ENCODE data around the gene PALLD. TPM values are rescaled to one million over a fixed set of nuclear protein-coding genes. Genes with fewer than 3 reads are reported as not detected.

PALLD gene
- total RNA-seq, 2 donors from 2014 or later, result 72.1 to 195 TPM

GRCh38 chr4:168852933-168853713 is 356.3 kb downstream of the PALLD start:
- Histone ChIP-seq H3K36me3 (peaks cover 3% of the 10 kb centered on the region), H3K4me3 (no peak overlapping the region), H3K9ac (ENCODE audit: low read depth in 2 of 2, low read length in 2 of 2) (no peak overlapping the region), H3K4me1 (no peaks in the 10 kb centered on the region), H3K27me3 (no peaks in the 10 kb centered on the region), H3K27ac (no peak overlapping the region), H3K9me3 (no peaks in the 10 kb centered on the region)
- intact Hi-C loops (cut with DNase I), result no loop called here
- DNase-seq, result no peak
- no peak for TF ChIP-seq CTCF (IDR thresholded peaks at IDR 0.05)

GRCh38 chr4:168853770-168854169 is 356.9 kb downstream of the PALLD start:
- no peak overlapping the region for H3K4me3 ChIP-seq
- H3K4me1 ChIP-seq, result no peaks in the 10 kb centered on the region
- H3K27ac ChIP-seq, result no peak overlapping the region
- no peak for DNase-seq
- peaks cover 3% of the 10 kb centered on the region for H3K36me3 ChIP-seq
- no peaks in the 10 kb centered on the region for H3K9me3 ChIP-seq
- H3K27me3 ChIP-seq, result no peaks in the 10 kb centered on the region
- TF ChIP-seq CTCF (IDR thresholded peaks at IDR 0.05), result no peak
- H3K9ac ChIP-seq (ENCODE audit: low read depth in 2 of 2, low read length in 2 of 2), result no peak overlapping the region
- intact Hi-C loops (cut with DNase I), result no loop called here

- no peak for TF ChIP-seq CTCF (IDR thresholded peaks at IDR 0.05)
- Histone ChIP-seq H3K27ac (no peak overlapping the region), H3K4me3 (no peak overlapping the region), H3K4me1 (no peaks in the 10 kb centered on the region), H3K9ac (ENCODE audit: low read depth in 2 of 2, low read length in 2 of 2) (no peak overlapping the region), H3K36me3 (peaks cover 3% of the 10 kb centered on the region), H3K27me3 (no peaks in the 10 kb centered on the region), H3K9me3 (no peaks in the 10 kb centered on the region)
- DNase-seq, result no peak
- intact Hi-C loops (cut with DNase I), result no loop called here
Measured at GRCh38 chr4:168854350-168854921, 357.6 kb downstream of the PALLD start.

- Histone ChIP-seq H3K36me3 (peaks cover 3% of the 10 kb centered on the region), H3K9me3 (no peaks in the 10 kb centered on the region), H3K27me3 (no peaks in the 10 kb centered on the region), H3K4me1 (no peaks in the 10 kb centered on the region), H3K4me3 (no peak overlapping the region), H3K9ac (ENCODE audit: low read depth in 2 of 2, low read length in 2 of 2) (no peak overlapping the region), H3K27ac (no peak overlapping the region)
- TF ChIP-seq CTCF (IDR thresholded peaks at IDR 0.05), result no peak
- intact Hi-C loops (cut with DNase I), result no loop called here
- DNase-seq, result no peak
Measured at GRCh38 chr4:168856312-168856711, 359.5 kb downstream of the PALLD start.

GRCh38 chr4:168857009-168857408 is 360.2 kb downstream of the PALLD start:
- no peak for TF ChIP-seq CTCF (IDR thresholded peaks at IDR 0.05)
- Histone ChIP-seq H3K27ac (no peak overlapping the region), H3K27me3 (no peaks in the 10 kb centered on the region), H3K9me3 (no peaks in the 10 kb centered on the region), H3K9ac (ENCODE audit: low read depth in 2 of 2, low read length in 2 of 2) (no peak overlapping the region), H3K4me3 (no peak overlapping the region), H3K4me1 (no peaks in the 10 kb centered on the region), H3K36me3 (peaks cover under 1% of the 10 kb centered on the region)
- DNase-seq, result no peak
- intact Hi-C loops (cut with DNase I), result no loop called here

Data from colonic mucosa (tissue), 4 donors.